ENCODE data around the gene TUBA1A.
A peak's percentile ranks its signal among the peaks of the same experiment; 100 is the strongest.
"Not testable (repeated sequence)": the region's sequence is repeated elsewhere in the genome, so short reads cannot be mapped to it uniquely, and the experiment has no call there.

Gene TUBA1A

DNA sequence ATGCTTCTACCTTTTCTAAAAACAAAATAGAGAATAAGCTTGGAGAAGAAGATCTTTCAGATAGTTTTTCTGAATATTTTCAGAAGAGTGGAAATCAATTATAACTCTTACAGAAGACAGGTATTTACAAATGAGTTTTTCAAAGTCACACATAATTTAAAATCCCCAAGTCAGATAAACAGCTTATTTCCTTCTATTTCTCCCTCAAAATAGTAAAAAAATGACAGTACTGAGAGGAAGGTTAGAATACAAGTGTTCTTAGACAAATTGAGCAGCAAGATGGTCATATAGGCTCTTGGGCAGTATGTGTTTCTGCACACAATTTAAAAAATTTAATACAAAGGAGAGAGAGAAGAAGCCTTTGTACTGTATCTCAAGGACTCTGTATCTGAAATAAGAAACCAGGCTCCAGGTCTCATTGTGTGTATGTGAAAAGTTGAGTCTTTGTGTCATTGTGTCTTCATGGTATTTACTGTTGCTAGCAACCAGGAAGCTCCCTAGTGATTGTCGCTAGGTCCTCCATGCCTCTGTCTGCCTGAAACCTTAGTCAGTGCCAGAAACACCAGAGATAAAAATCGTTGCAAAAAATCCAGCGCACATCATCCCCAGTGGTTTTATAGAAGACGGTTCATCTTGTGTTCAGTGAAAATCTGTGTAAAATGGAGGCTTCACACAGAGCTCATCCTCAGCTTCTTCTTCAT lies 12.9 kb upstream of the TUBA1A start:
- WGBS, 2 experiments = 79 to 87% methylated on average over 4 of the region's 4 CpGs
- H3K4me1 ChIP-seq (ENCODE audit: control insufficient read depth, insufficient read depth, low read length) = peaks cover 42% of the 10 kb centered on the region
- peak overlapping the region; percentile 98 for H3K27ac ChIP-seq (ENCODE audit: insufficient read depth, low read depth, low read length, poor library complexity, severe bottlenecking)
- H3K4me3 ChIP-seq (ENCODE audit: insufficient read depth, low read depth, low read length) = no peak overlapping the region
- no peaks in the 10 kb centered on the region for H3K9me3 ChIP-seq (ENCODE audit: control insufficient read depth, low read length)
- no peaks in the 10 kb centered on the region for H3K27me3 ChIP-seq (ENCODE audit: control insufficient read depth, insufficient read depth, low read length, poor library complexity, severe bottlenecking)
- H3K36me3 ChIP-seq (ENCODE audit: control insufficient read depth, insufficient read depth, low read length) = no peaks in the 10 kb centered on the region

DNA sequence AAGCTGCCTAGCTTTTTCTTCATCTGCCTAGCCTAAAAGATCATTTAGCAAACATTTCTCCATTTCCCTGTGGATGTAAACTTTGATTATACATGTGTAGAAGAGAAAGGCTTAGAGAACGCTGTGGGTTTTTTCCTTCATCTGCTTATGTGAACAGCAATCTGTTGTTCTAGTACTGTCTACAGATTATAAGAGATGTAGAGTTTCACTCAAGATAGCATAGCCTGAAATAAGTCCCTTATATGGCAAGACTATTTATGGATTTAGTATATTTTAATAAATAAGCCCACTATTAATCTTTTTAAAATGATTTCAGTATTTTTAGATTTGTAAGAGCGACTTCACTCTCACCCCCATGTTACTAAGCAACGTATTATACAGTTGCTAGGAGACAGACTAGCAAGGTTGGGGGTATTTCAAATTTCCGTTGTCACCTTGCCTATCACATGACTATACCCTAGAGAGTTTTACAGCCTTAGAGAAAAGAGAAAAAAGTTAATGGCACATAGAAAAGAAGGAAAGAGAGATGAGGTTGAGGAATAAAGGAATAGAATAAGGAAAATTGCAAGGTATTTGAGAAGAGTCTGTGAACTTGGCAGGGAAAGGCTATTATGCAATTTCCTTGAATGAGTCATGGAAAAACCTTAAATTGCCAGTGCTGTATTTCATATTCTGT lies 12.2 kb upstream of the TUBA1A start:
- Histone ChIP-seq H3K36me3 (ENCODE audit: control insufficient read depth, insufficient read depth, low read length) (no peaks in the 10 kb centered on the region), H3K9me3 (ENCODE audit: control insufficient read depth, low read length) (no peaks in the 10 kb centered on the region), H3K27ac (ENCODE audit: insufficient read depth, low read depth, low read length, poor library complexity, severe bottlenecking) (peak overlapping the region; percentile 98), H3K27me3 (ENCODE audit: control insufficient read depth, insufficient read depth, low read length, poor library complexity, severe bottlenecking) (no peaks in the 10 kb centered on the region), H3K4me3 (ENCODE audit: insufficient read depth, low read depth, low read length) (no peak overlapping the region), H3K4me1 (ENCODE audit: control insufficient read depth, insufficient read depth, low read length) (peaks cover 42% of the 10 kb centered on the region)
- WGBS, 2 experiments = 21 to 55% methylated on average over 1 to 4 of the region's 4 CpGs

DNA sequence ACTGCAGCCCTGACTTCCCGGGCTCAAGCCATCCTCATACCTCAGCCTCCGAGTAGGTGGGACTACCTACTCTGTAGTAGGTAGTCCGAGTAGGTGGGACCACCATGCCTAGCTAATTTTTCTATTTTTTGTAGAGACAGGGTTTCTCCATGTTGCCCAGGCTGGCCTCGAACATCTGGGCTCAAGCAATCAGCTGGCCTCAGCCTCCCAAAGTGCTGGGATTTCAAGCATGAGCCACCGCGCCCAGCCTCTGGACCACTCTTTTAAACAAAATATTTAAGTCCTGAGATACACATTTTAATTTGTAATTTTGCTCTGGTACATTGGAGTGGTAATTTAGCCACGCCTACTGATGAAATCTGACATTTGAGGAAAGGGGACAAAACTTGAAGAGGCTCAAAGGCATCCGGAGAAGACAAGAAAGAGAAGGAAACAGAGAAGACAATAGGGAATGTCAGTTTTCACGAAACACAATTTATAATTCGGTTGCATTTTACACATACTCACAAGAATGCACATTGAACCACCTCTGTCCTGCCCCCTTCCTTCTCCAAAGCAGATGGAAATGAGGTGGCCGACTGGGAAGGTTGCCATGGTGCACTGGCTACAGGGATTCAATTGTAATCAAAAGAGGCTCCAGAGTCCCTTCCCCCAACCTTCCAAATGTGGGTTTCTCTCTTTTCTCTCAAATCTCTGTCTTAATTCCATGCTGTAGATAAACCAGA lies 9.7 kb upstream of the TUBA1A start:
- Histone ChIP-seq H3K4me3 (ENCODE audit: insufficient read depth, low read depth, low read length) (no peak overlapping the region), H3K9me3 (ENCODE audit: control insufficient read depth, low read length) (no peaks in the 10 kb centered on the region), H3K36me3 (ENCODE audit: control insufficient read depth, insufficient read depth, low read length) (no peaks in the 10 kb centered on the region), H3K4me1 (ENCODE audit: control insufficient read depth, insufficient read depth, low read length) (peaks cover 42% of the 10 kb centered on the region), H3K27ac (ENCODE audit: insufficient read depth, low read depth, low read length, poor library complexity, severe bottlenecking) (peak overlapping the region; percentile 62), H3K27me3 (ENCODE audit: control insufficient read depth, insufficient read depth, low read length, poor library complexity, severe bottlenecking) (no peaks in the 10 kb centered on the region)
- WGBS, 2 experiments = 56 to 61% methylated on average over 11 of the region's 11 CpGs

DNA sequence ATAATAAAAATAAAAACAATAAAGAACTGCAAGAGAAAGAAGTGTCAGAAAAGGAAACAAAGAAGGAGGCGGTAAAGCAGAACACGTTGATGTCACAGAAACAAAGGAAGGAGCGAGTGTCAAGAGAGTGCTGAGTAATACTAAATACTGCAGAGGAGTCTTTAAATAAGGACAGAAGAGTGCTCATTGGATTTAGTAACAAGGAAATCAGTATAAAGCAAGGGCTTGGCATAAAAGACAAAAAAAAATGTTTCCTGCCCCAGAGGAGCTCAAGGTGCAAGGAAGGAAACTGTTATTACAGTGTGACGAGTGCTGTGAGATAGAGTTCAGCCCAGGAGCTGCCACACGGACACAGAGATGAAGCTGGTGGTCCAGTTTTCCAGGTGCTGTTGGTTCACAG lies 8.4 kb upstream of the TUBA1A start:
- Histone ChIP-seq H3K27ac (ENCODE audit: insufficient read depth, low read depth, low read length, poor library complexity, severe bottlenecking) (no peak overlapping the region), H3K27me3 (ENCODE audit: control insufficient read depth, insufficient read depth, low read length, poor library complexity, severe bottlenecking) (no peaks in the 10 kb centered on the region), H3K4me1 (ENCODE audit: control insufficient read depth, insufficient read depth, low read length) (peaks cover 40% of the 10 kb centered on the region), H3K9me3 (ENCODE audit: control insufficient read depth, low read length) (no peaks in the 10 kb centered on the region), H3K4me3 (ENCODE audit: insufficient read depth, low read depth, low read length) (no peak overlapping the region), H3K36me3 (ENCODE audit: control insufficient read depth, insufficient read depth, low read length) (no peaks in the 10 kb centered on the region)
- WGBS, 2 experiments = 72 to 73% methylated on average over 5 of the region's 5 CpGs

DNA sequence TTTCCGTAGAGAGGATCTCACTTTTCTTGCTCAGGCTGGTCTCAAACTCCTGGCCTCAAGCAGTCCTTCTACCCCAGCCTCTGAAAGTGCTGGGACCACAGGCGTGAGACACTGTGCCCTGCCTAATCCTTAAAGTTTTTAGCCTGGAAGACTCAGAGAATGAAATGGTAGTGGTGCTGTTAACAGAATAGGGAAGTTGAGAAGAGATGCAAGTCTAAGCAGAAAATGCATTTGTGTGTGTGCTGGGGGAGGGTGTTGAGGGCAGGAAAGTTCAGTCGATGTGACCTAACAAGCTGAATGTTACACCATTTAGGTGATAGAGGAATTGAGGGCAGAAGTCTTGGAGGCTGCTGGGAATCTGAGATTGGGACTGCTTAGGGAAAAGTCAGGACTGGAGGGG lies 6.9 kb upstream of the TUBA1A start:
- 84 to 85% methylated on average over 3 of the region's 3 CpGs for WGBS, 2 experiments
- peaks cover 25% of the 10 kb centered on the region for H3K4me1 ChIP-seq (ENCODE audit: control insufficient read depth, insufficient read depth, low read length)

DNA sequence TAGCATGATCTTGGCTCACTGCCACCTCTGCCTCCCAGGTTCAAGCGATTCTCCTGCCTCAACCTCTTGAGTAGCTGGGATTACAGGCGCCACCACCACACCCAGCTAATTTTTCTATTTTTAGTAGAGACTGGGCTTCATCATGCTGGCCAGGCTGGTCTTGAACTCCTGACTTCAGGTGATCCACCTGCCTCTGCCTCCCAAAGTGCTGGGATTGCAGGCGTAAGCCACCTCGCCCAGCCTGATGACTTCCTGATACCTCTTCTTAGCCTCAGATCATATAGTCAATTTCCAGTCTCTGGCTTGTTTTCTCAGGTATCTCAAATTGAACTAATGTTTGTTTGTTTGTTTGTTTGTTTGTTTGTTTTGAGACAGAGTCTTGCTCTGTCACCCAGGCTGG lies 4.9 kb upstream of the TUBA1A start:
- H3K27ac ChIP-seq (ENCODE audit: insufficient read depth, low read depth, low read length, poor library complexity, severe bottlenecking); H3K27me3 ChIP-seq (ENCODE audit: control insufficient read depth, insufficient read depth, low read length, poor library complexity, severe bottlenecking); H3K9me3 ChIP-seq (ENCODE audit: control insufficient read depth, low read length); H3K4me3 ChIP-seq (ENCODE audit: insufficient read depth, low read depth, low read length); H3K36me3 ChIP-seq (ENCODE audit: control insufficient read depth, insufficient read depth, low read length): not testable (repeated sequence)
- peaks cover 28% of the 10 kb centered on the region for H3K4me1 ChIP-seq (ENCODE audit: control insufficient read depth, insufficient read depth, low read length)
- 89 to 92% methylated on average over 4 of the region's 4 CpGs for WGBS, 2 experiments

More for the DNA sequence above, 6.9 kb upstream of the TUBA1A start:
- Histone ChIP-seq H3K36me3 (ENCODE audit: control insufficient read depth, insufficient read depth, low read length) (no peaks in the 10 kb centered on the region), H3K9me3 (ENCODE audit: control insufficient read depth, low read length) (no peaks in the 10 kb centered on the region), H3K27ac (ENCODE audit: insufficient read depth, low read depth, low read length, poor library complexity, severe bottlenecking) (no peak overlapping the region), H3K27me3 (ENCODE audit: control insufficient read depth, insufficient read depth, low read length, poor library complexity, severe bottlenecking) (no peaks in the 10 kb centered on the region), H3K4me3 (ENCODE audit: insufficient read depth, low read depth, low read length) (no peak overlapping the region)

DNA sequence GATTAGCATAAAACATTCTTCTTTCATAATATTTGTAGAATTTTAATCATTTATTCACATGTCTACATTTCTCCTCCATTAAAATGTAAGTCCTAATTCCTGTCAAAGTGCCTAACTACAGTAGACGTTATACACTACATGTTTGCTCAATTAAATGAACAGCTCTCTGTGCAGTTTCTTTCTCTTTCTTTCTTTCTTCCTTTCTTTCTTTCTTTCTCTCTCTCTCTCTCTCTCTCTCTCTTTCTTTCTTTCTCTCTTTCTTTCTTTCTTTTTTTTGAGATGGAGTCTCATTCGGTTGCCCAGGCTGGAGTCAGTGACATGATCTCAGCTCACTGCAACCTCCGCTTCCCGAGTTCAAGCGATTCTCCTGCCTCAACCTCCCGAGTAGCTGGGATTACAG lies 2.6 kb upstream of the TUBA1A start:
- H3K4me1 ChIP-seq (ENCODE audit: control insufficient read depth, insufficient read depth, low read length) = peaks cover 21% of the 10 kb centered on the region
- H3K9me3 ChIP-seq (ENCODE audit: control insufficient read depth, low read length); H3K4me3 ChIP-seq (ENCODE audit: insufficient read depth, low read depth, low read length); H3K27me3 ChIP-seq (ENCODE audit: control insufficient read depth, insufficient read depth, low read length, poor library complexity, severe bottlenecking); H3K36me3 ChIP-seq (ENCODE audit: control insufficient read depth, insufficient read depth, low read length); H3K27ac ChIP-seq (ENCODE audit: insufficient read depth, low read depth, low read length, poor library complexity, severe bottlenecking): not testable (repeated sequence)
- WGBS, 2 experiments = 94% methylated on average over 6 of the region's 6 CpGs

DNA sequence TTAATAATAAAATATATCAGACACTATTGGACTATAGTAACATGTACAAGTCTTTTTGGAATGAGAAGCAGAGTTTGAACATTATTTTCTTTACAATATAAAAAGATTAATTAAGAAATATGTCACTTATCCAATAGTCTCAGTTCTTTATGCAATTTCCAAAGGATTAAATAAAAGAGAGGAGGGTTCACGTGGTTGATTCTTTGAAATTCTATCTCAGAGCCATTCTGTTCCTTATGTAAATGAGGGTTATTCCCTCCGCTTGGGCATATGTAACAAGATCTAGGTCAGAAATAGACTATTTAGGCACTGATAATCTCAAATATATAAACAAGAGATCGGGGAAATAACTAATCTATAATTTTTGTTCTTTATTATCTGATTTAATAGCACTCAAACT lies 2.1 kb upstream of the TUBA1A start:
- Histone ChIP-seq H3K27ac (ENCODE audit: insufficient read depth, low read depth, low read length, poor library complexity, severe bottlenecking) (no peak overlapping the region), H3K36me3 (ENCODE audit: control insufficient read depth, insufficient read depth, low read length) (peaks cover 7% of the 10 kb centered on the region), H3K4me3 (ENCODE audit: insufficient read depth, low read depth, low read length) (no peak overlapping the region), H3K4me1 (ENCODE audit: control insufficient read depth, insufficient read depth, low read length) (peaks cover 26% of the 10 kb centered on the region), H3K9me3 (ENCODE audit: control insufficient read depth, low read length) (no peaks in the 10 kb centered on the region), H3K27me3 (ENCODE audit: control insufficient read depth, insufficient read depth, low read length, poor library complexity, severe bottlenecking) (no peaks in the 10 kb centered on the region)
- 76 to 84% methylated on average over 2 of the region's 3 CpGs for WGBS, 2 experiments

DNA sequence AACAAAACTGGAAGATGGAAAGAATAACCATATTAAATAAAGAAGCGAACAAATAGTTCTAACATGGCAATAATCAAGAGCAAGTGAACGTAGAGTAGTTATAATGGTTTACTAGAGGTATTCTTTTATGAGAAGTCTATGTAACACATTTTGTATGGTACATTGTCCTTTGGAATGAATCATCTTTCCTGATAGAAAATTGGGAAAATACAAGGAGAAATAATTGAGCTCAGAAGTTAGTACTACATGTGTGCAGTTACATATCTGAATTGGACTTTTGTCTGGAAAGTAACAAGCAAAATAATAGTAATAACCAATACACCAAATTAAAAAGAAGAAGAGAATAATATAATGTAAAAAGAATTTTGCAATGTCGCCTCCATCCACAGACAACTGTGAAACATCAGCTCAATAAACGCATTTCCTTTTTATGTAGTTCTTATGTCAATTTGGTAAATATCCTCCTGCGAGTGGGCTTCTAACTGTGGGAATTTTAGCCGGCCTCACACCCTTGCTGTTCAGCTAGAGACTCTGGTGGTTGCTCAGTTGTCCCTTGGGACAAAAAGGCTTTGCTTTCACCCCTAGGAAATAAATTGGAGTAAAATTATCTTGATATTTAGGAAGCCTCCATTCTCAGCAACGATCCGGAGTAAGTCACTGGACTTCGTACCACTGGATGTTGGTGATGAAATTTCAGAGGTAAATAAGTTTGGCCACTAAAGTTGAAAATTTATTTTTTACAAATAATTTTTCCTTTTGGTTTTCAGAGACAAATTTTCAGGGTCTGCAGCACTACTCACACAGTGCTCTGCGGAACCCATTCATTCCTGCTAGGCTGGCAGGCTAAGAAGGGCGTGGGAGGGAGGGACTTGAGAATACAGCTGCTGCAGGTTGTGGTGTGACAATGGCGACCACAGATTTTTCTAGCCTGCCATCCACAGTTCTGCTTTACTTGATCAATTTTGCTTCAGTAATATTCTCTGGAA lies 1.1 kb upstream of the TUBA1A start:
- Histone ChIP-seq H3K27me3 (ENCODE audit: control insufficient read depth, insufficient read depth, low read length, poor library complexity, severe bottlenecking) (no peaks in the 10 kb centered on the region), H3K36me3 (ENCODE audit: control insufficient read depth, insufficient read depth, low read length) (peaks cover 13% of the 10 kb centered on the region), H3K4me3 (ENCODE audit: insufficient read depth, low read depth, low read length) (no peak overlapping the region), H3K4me1 (ENCODE audit: control insufficient read depth, insufficient read depth, low read length) (peaks cover 26% of the 10 kb centered on the region), H3K27ac (ENCODE audit: insufficient read depth, low read depth, low read length, poor library complexity, severe bottlenecking) (peak overlapping the region; percentile 77), H3K9me3 (ENCODE audit: control insufficient read depth, low read length) (no peaks in the 10 kb centered on the region)
- 82 to 85% methylated on average over 12 of the region's 12 CpGs for WGBS, 2 experiments
